Tibial artery (tissue), 4 donors: Measurements from ENCODE around the gene CRYL1.

Experiments used
- DNase-seq, 2 donors: peaks; one replicate each; pipeline ENCODE4 v3.0.0-alpha.2; 2019
- H3K27ac ChIP-seq, 2 donors: fragments of 200-600 bp; sonication (generic) in 1 of 2; 1 replicate in 1 of 2; 2 replicates in 1 of 2; pipeline ENCODE4 v1.5.1; 2018 to 2019; ENCODE audit warnings: mild to moderate bottlenecking in 1 of 2
- H3K27me3 ChIP-seq, 2 donors: fragments of 200-600 bp; sonication (generic) in 1 of 2; one replicate each; pipeline versions ENCODE4 v1.5.1 to v1.6.0; 2016 to 2019
- H3K36me3 ChIP-seq, 3 donors: fragments of 200-600 bp; sonication (generic) in 2 of 3; one replicate each; pipeline ENCODE4 v1.5.1; 2016 to 2019; ENCODE audit warnings: mild to moderate bottlenecking in 2 of 3
- H3K4me1 ChIP-seq, 4 donors: fragments of 200-600 bp; sonication (generic) in 2 of 4; 1 replicate in 3 of 4; 2 replicates in 1 of 4; pipeline ENCODE4 v1.5.1; 2016 to 2019
- H3K4me3 ChIP-seq, 2 donors: fragments of 200-600 bp; sonication (generic) in 1 of 2; 1 replicate in 1 of 2; 2 replicates in 1 of 2; pipeline ENCODE4 v1.5.1; 2018 to 2019; ENCODE audit warnings: mild to moderate bottlenecking in 2 of 2
- H3K9me3 ChIP-seq, 3 donors: fragments of 200-600 bp; sonication (generic) in 1 of 3; one replicate each; pipeline ENCODE4 v1.5.1; 2016 to 2019
- CTCF ChIP-seq, 2 experiments: fragments of 200-600 bp in 1 of 2; fragments of 450-650 bp in 1 of 2; IDR thresholded peaks; one replicate each; pipeline ENCODE4 v1.5.1; 2017 to 2019; ENCODE audit warnings: antibody characterized with exemption in 2 of 2, mild to moderate bottlenecking in 1 of 2, moderate library complexity in 1 of 2
- intact Hi-C: fragments of 100-400 bp; cut with DNase I; formaldehyde crosslinking; loops from one replicate; pipeline ENCODE4 v1.15.0; 2023; ENCODE audit warnings: low total_unique reads

The CRYL1 gene

GRCh38 chr13:20451397-20451796 is 74.3 kb downstream of the CRYL1 start:
- intact Hi-C loops: no loop called here
- peaks cover 0 to 6% (median 3%) of the 10 kb centered on the region in 3 donors for H3K36me3 ChIP-seq
- no peaks in the 10 kb centered on the region for H3K4me1 ChIP-seq
- H3K27me3 ChIP-seq: no peaks in the 10 kb centered on the region
- H3K9me3 ChIP-seq: peaks cover 3 to 33% (median 9%) of the 10 kb centered on the region in 3 donors
- TF ChIP-seq CTCF (IDR thresholded peaks at IDR 0.05): no peak
- H3K27ac ChIP-seq: no peak overlapping the region
- DNase-seq: no peak
- H3K4me3 ChIP-seq: no peak overlapping the region

- Histone ChIP-seq H3K27me3 (no peaks in the 10 kb centered on the region), H3K36me3 (peaks cover 0 to 14% (median 6%) of the 10 kb centered on the region in 3 donors), H3K4me3 (no peak overlapping the region), H3K4me1 (no peaks in the 10 kb centered on the region), H3K9me3 (peaks cover 3 to 20% (median 9%) of the 10 kb centered on the region in 3 donors), H3K27ac (no peak overlapping the region)
- DNase-seq: no peak
- intact Hi-C loops: no loop called here
- no peak for TF ChIP-seq CTCF (IDR thresholded peaks at IDR 0.05)
Observed at GRCh38 chr13:20448470-20448869, 77.2 kb downstream of the CRYL1 start.

- Histone ChIP-seq H3K36me3 (peaks cover 0 to 14% (median 6%) of the 10 kb centered on the region in 3 donors), H3K9me3 (peaks cover 3 to 20% (median 9%) of the 10 kb centered on the region in 3 donors), H3K27me3 (no peaks in the 10 kb centered on the region), H3K27ac (no peak overlapping the region), H3K4me1 (no peaks in the 10 kb centered on the region), H3K4me3 (no peak overlapping the region)
- DNase-seq: no peak
- TF ChIP-seq CTCF (IDR thresholded peaks at IDR 0.05): no peak
- intact Hi-C loops: no loop called here
Observed at GRCh38 chr13:20446900-20447299, 78.8 kb downstream of the CRYL1 start.

GRCh38 chr13:20446405-20446804 is 79.3 kb downstream of the CRYL1 start:
- DNase-seq: no peak
- Histone ChIP-seq H3K9me3 (peaks cover 3 to 20% (median 9%) of the 10 kb centered on the region in 3 donors), H3K4me1 (no peaks in the 10 kb centered on the region), H3K27me3 (no peaks in the 10 kb centered on the region), H3K36me3 (peaks cover 0 to 14% (median 6%) of the 10 kb centered on the region in 3 donors), H3K4me3 (no peak overlapping the region), H3K27ac (no peak overlapping the region)
- intact Hi-C loops: no loop called here
- no peak for TF ChIP-seq CTCF (IDR thresholded peaks at IDR 0.05)

- no peak for TF ChIP-seq CTCF (IDR thresholded peaks at IDR 0.05)
- Histone ChIP-seq H3K36me3 (peaks cover 0 to 11% (median 0%) of the 10 kb centered on the region in 3 donors), H3K27me3 (no peaks in the 10 kb centered on the region), H3K4me1 (no peaks in the 10 kb centered on the region), H3K27ac (no peak overlapping the region), H3K9me3 (peaks cover 0 to 8% (median 0%) of the 10 kb centered on the region in 3 donors), H3K4me3 (no peak overlapping the region)
- DNase-seq: no peak
- intact Hi-C loops: no loop called here
Observed at GRCh38 chr13:20442798-20443381, 82.8 kb downstream of the CRYL1 start.
